Lung (tissue), 12 donors: ENCODE data around the gene PTPRB. TPM values are rescaled to one million over a fixed set of nuclear protein-coding genes. Genes with fewer than 3 reads are reported as not detected.

Experiments used
- ATAC-seq: fragments of 200-7000 bp; cut with Tn5 transposase; one replicate; pipeline ENCODE4 v1.9.1; 2020; ENCODE audit warnings: moderate number of reproducible peaks; ENCODE audit not compliant: insufficient read depth, low FRiP score
- DNase-seq, 3 donors: peaks; one replicate each; pipeline ENCODE4 v3.0.0-alpha.2; 2013 to 2017
- H3K27ac ChIP-seq, 2 donors: one replicate each; pipeline ENCODE4 v1.5.1; 2013; ENCODE audit warnings: mild to moderate bottlenecking in 2 of 2, moderate library complexity in 2 of 2, control low read depth in 1 of 2, inconsistent platforms in 1 of 2, low read depth in 1 of 2, low read length in 1 of 2
- H3K27me3 ChIP-seq, 3 donors: one replicate each; pipeline ENCODE4 v1.5.1; 2013; ENCODE audit warnings: low read length in 2 of 3; ENCODE audit not compliant: control insufficient read depth in 3 of 3, insufficient read depth in 3 of 3
- H3K36me3 ChIP-seq, 4 donors: one replicate each; pipeline ENCODE4 v1.5.1; 2013; ENCODE audit warnings: low read length in 4 of 4, mild to moderate bottlenecking in 1 of 4, moderate library complexity in 1 of 4; ENCODE audit not compliant: control insufficient read depth in 4 of 4, insufficient read depth in 4 of 4
- H3K4me1 ChIP-seq, 5 donors: one replicate each; pipeline ENCODE4 v1.5.1; 2013; ENCODE audit warnings: low read length in 5 of 5, mild to moderate bottlenecking in 2 of 5, moderate library complexity in 1 of 5; ENCODE audit not compliant: control insufficient read depth in 5 of 5, insufficient read depth in 5 of 5
- H3K4me3 ChIP-seq: one replicate; pipeline ENCODE4 v1.5.1; 2013; ENCODE audit warnings: mild to moderate bottlenecking, control low read depth, moderate library complexity
- H3K9ac ChIP-seq, 2 donors: one replicate each; pipeline ENCODE4 v1.5.1; 2013; ENCODE audit warnings: low read length in 2 of 2, control low read depth in 1 of 2; ENCODE audit not compliant: insufficient read depth in 1 of 2
- H3K9me3 ChIP-seq, 4 donors: one replicate each; pipeline ENCODE4 v1.5.1; 2013; ENCODE audit warnings: low read length in 3 of 4, mild to moderate bottlenecking in 1 of 4, moderate library complexity in 1 of 4; ENCODE audit not compliant: control insufficient read depth in 4 of 4, insufficient read depth in 3 of 4
- WGBS, 2 donors: extraction: QIAGEN DNeasy Blood & Tissue Kit; methylation state at CpG; one replicate each; pipeline ENCODE4 v1.1.7; 2013; 5-methylcytosine and 5-hydroxymethylcytosine counted together
- polyA plus RNA-seq, 2 donors: library from polyadenylated mRNA; stranded (reverse); fragments of 200-250 nt; gene quantifications; one replicate each; pipeline ENCODE4 v1.2.1, GENCODE V29; 2013
- total RNA-seq, 2 donors: library from RNA; depleted of rRNA in 1 of 2; stranded (reverse); fragments of >200 nt in 1 of 2; gene quantifications; one replicate each; pipeline ENCODE4 v1.2.1, GENCODE V29; 2014 to 2021
- TF ChIP-seq, protein P1 (sequence below): IDR thresholded peaks from 2 replicates; pipeline ENCODE4 v1.5.1; 2012; ENCODE audit warnings: mild to moderate bottlenecking; ENCODE audit errors: control extremely low read depth, extremely low read depth
- donor health status: control.
- donor health status: control.
- donor health status: Bipolar disorder and iron deficiency.
- donor health status: healthy.
- donor health status: DM: yes; HTN: yes; CAD: no.

The PTPRB gene
- total and polyA plus RNA-seq, 4 donors: 15.5 to 93.6 (median 47.9) TPM

DNA sequence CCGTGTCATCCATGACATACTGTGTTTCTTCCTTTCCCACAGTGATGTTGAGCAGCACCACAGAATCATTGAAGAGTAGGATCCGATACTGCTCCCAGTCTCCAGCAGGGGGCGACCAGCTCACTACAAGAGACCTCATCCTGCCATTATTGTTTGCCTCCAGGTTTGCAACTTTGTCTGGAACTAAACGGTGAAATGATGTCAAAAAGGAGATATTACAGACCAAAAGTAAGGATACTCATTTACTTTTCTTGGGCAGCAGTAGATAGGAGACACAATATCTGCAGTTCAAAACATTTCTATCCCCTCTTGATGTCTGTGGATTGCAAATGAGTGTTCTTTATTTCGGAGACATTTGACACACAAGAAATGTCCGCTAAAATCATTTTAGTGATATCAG is 47.2 kb downstream of the PTPRB start:
- H3K4me1 ChIP-seq: peaks cover 0 to 1% (median 0%) of the 10 kb centered on the region in 5 donors
- H3K9ac ChIP-seq: no peak overlapping the region
- H3K9me3 ChIP-seq: peaks cover 0 to under 1% (median 0%) of the 10 kb centered on the region in 4 donors
- TF ChIP-seq, protein P1, sequence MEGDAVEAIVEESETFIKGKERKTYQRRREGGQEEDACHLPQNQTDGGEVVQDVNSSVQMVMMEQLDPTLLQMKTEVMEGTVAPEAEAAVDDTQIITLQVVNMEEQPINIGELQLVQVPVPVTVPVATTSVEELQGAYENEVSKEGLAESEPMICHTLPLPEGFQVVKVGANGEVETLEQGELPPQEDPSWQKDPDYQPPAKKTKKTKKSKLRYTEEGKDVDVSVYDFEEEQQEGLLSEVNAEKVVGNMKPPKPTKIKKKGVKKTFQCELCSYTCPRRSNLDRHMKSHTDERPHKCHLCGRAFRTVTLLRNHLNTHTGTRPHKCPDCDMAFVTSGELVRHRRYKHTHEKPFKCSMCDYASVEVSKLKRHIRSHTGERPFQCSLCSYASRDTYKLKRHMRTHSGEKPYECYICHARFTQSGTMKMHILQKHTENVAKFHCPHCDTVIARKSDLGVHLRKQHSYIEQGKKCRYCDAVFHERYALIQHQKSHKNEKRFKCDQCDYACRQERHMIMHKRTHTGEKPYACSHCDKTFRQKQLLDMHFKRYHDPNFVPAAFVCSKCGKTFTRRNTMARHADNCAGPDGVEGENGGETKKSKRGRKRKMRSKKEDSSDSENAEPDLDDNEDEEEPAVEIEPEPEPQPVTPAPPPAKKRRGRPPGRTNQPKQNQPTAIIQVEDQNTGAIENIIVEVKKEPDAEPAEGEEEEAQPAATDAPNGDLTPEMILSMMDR: peak; percentile 70
- H3K27ac ChIP-seq: no peak overlapping the region
- peak; percentile 63 to 79 (median 69) for DNase-seq
- H3K27me3 ChIP-seq: no peaks in the 10 kb centered on the region
- H3K4me3 ChIP-seq: no peak overlapping the region
- ATAC-seq: peak; percentile 83
- 29 to 31% methylated on average over 6 of the region's 6 CpGs for WGBS, 2 donors
- H3K36me3 ChIP-seq: peaks cover 0 to 1% (median 0%) of the 10 kb centered on the region in 4 donors

DNA sequence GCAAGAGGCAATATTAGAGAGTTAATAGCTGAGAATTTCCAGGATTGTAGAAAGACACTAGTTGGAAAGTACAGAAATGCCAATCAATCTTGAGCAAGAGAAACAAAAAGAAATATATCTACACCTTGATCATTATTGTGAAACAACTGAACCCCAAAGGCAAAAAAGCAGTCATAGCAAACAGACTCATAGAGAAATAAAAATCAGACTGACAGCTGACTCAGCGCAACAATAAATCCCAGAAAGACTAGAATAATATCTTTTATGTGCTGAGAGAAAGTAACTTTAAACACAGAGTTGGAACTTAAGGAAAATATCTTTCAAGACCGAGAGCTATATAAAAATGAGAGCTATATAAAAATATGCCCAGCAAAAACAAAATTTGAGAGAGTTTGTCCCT is 52.9 kb downstream of the PTPRB start:
- H3K4me3 ChIP-seq: no peak overlapping the region
- no peaks in the 10 kb centered on the region for H3K27me3 ChIP-seq
- ATAC-seq (no peak), DNase-seq (no peak)
- H3K27ac ChIP-seq: no peak overlapping the region
- H3K9me3 ChIP-seq: peaks cover 0 to 5% (median 1%) of the 10 kb centered on the region in 4 donors
- no peaks in the 10 kb centered on the region for H3K4me1 ChIP-seq
- TF ChIP-seq, protein P1: no peak
- H3K36me3 ChIP-seq: no peaks in the 10 kb centered on the region
- H3K9ac ChIP-seq: no peak overlapping the region
- WGBS, 2 donors: 87 to 94% methylated on average over 2 of the region's 2 CpGs

DNA sequence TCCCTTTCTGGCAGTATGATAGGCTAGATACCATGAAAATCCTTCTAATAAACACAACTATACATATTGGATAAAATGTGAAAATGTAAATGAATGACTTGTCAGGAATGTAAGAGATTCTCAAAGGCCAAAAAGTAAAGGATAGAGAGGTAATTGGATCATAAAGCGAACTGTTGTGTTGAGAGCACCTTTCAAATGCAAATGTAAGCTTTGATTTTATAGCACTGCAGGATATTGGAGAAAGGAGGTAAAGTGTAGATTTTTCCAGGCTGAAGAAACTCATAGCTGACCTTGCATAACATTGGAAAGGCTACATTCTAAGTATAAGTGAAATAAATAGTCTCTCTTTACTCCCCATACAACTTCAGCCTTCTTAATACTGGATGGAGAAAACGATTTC is 54.0 kb downstream of the PTPRB start:
- Histone ChIP-seq H3K4me1 (no peaks in the 10 kb centered on the region), H3K27ac (no peak overlapping the region), H3K27me3 (no peaks in the 10 kb centered on the region), H3K4me3 (no peak overlapping the region), H3K9ac (no peak overlapping the region), H3K9me3 (peaks cover 0 to 5% (median 1%) of the 10 kb centered on the region in 4 donors), H3K36me3 (peaks cover 0 to 3% (median 0%) of the 10 kb centered on the region in 4 donors)
- DNase-seq (no peak), ATAC-seq (no peak)
- TF ChIP-seq, protein P1: no peak
- 80 to 88% methylated on average over 2 of the region's 2 CpGs for WGBS, 2 donors

DNA sequence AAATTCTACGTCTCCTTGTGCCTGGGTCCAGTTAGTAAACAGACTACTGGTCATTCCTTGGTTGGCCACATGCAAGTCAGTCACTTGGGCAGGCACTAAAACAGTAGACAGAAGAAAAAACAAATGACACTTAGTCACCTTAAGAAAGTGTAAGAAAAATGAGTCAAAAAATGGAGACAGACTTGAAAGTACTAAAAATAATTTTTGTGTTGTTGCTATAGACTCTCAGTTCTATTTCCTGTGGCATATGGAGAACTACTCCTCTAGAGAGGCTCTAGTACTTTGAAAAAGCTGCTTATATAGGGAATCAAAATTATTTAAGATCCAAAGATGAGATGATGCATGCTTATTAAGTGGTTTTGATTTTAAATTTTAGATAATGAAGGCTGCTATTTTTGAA is 56.0 kb downstream of the PTPRB start:
- H3K36me3 ChIP-seq: peaks cover 0 to 3% (median 0%) of the 10 kb centered on the region in 4 donors
- no peaks in the 10 kb centered on the region for H3K4me1 ChIP-seq
- DNase-seq (no peak), ATAC-seq (no peak)
- no peak overlapping the region for H3K9ac ChIP-seq
- no peak overlapping the region for H3K27ac ChIP-seq
- H3K9me3 ChIP-seq: peaks cover 0 to 5% (median 1%) of the 10 kb centered on the region in 4 donors
- TF ChIP-seq, protein P1: no peak
- H3K27me3 ChIP-seq: no peaks in the 10 kb centered on the region
- H3K4me3 ChIP-seq: no peak overlapping the region
- WGBS, 2 donors: 73 to 95% methylated on average over 1 of the region's 1 CpG
